ENCODE measurements around the gene ENTHD1. TPM values are rescaled to one million over a fixed set of nuclear protein-coding genes. Genes with fewer than 3 reads are reported as not detected.

Gene ENTHD1
- total and polyA plus RNA-seq, 10 of the 15 experiments (the other 5 are each of a cell fraction or from before 2014, with no cell fraction given): 0.09 to 0.52 (median 0.21) TPM; not detected in 1

GRCh38 chr22:39773976-39774539 is 119.5 kb downstream of the ENTHD1 start (continued):
- no peak for TF ChIP-seq ZNF687 (IDR thresholded peaks at IDR 0.05)
- TF ChIP-seq NFXL1 (IDR thresholded peaks at IDR 0.05; ENCODE audit: borderline replicate concordance): no peak
- TF ChIP-seq SMAD5 (IDR thresholded peaks at IDR 0.05; ENCODE audit: low read depth): no peak
- TF ChIP-seq JUND (IDR thresholded peaks at IDR 0.05; ENCODE audit: low read depth, low read length): peak; percentile 55; the same call in 1 of the 2 replicates
- 0 out of 4 replicates have a peak, but pooled peaks of 1 of the 2 experiments have one; percentile 23 for TF ChIP-seq EP300 (IDR thresholded peaks at IDR 0.05; ENCODE audit: borderline replicate concordance in 1 of 2, control insufficient read depth in 1 of 2, low read depth in 2 of 2, low read length in 2 of 2)
- 0 out of 2 replicates have a peak, but pooled peaks have one; percentile 8 for TF ChIP-seq IKZF1 (conservative IDR thresholded peaks at IDR 0.05)

- Histone ChIP-seq H3K4me2 (ENCODE audit: control insufficient read depth, insufficient read depth) (peak overlapping the region; percentile 75), H4K20me1 (ENCODE audit: control insufficient read depth, insufficient read depth) (no peaks in the 10 kb centered on the region), H3K9me3 (replicated peaks; ENCODE audit: control insufficient read depth, insufficient read depth, low read length) (peaks cover 2% of the 10 kb centered on the region; the same call in 2 of the 3 replicates), H3K36me3 (ENCODE audit: control insufficient read depth in 2 of 2, insufficient read depth in 2 of 2, low read length in 1 of 2) (no peaks in the 10 kb centered on the region), H3K27me3 (replicated peaks in 1 of 2; ENCODE audit: control insufficient read depth in 2 of 2, insufficient read depth in 2 of 2, low read length in 1 of 2) (no peaks in the 10 kb centered on the region), H2AFZ (ENCODE audit: control insufficient read depth, low read depth, low read length) (peak overlapping the region; percentile 82), H3K9ac (ENCODE audit: control insufficient read depth, insufficient read depth, low read length) (no peak overlapping the region), H3K4me3 (no peak overlapping the region), H3K4me1 (ENCODE audit: control insufficient read depth, insufficient read depth, low read length) (peaks cover 15% of the 10 kb centered on the region), H3K79me2 (ENCODE audit: control insufficient read depth, insufficient read depth, low read length) (no peaks in the 10 kb centered on the region), H3K27ac (ENCODE audit: control insufficient read depth, insufficient read depth) (peak overlapping the region; percentile 6; the same call in 1 of the 2 replicates)
- FAIRE-seq (no peak), ATAC-seq (no peak), DNase-seq (ENCODE audit: low read depth, low spot score) (no peak)
- ChIA-PET CTCF (interaction anchor here (0.6 to 1.3 kb wide), 5 partner anchors 11 to 442 kb away, joined by 3 to 4 read pairs (median 3); no protein-coding TSS in a partner anchor), SMC1A (ENCODE audit: uncharacterized antibody, unreplicated experiment) (interaction anchor here (0.6 to 4.5 kb wide), 5 partner anchors 7 to 51 kb away, joined by 3 to 22 read pairs (median 5); no protein-coding TSS in a partner anchor), RAD21 (ENCODE audit: unreplicated experiment) (interaction anchor here (0.6 to 1.5 kb wide), 3 partner anchors 11 to 218 kb away, joined by 3 to 6 read pairs (median 3); no protein-coding TSS in a partner anchor), POLR2A (interaction anchor here (1.2 kb wide), 1 partner anchor 270 kb away, joined by 3 read pairs; no protein-coding TSS in a partner anchor)
- TF ChIP-seq ZBTB40 (IDR thresholded peaks at IDR 0.05; ENCODE audit: borderline replicate concordance): no peak
- TF ChIP-seq STAT1 (conservative IDR thresholded peaks at IDR 0.05): no peak
- intact Hi-C loops (cut with micrococcal nuclease; ENCODE audit: unreplicated experiment) (no loop called here), in situ Hi-C loops (cut with MboI) (no loop called here)
- no TSS peak for BruUV-seq (replicated peaks)
Observed at GRCh38 chr22:39773503-39773902, 120.1 kb downstream of the ENTHD1 start.

Data from GM12878 (cell line).